GM18867 (cell line): ENCODE measurements around the gene PRR35.

Experiments
- ATAC-seq: cut with Tn5 transposase; IDR thresholded peaks from one replicate; pipeline ENCODE4 v1.9.1; 2021; ENCODE audit warnings: mild to moderate bottlenecking, moderate library complexity; ENCODE audit not compliant: unreplicated experiment

Gene PRR35

DNA sequence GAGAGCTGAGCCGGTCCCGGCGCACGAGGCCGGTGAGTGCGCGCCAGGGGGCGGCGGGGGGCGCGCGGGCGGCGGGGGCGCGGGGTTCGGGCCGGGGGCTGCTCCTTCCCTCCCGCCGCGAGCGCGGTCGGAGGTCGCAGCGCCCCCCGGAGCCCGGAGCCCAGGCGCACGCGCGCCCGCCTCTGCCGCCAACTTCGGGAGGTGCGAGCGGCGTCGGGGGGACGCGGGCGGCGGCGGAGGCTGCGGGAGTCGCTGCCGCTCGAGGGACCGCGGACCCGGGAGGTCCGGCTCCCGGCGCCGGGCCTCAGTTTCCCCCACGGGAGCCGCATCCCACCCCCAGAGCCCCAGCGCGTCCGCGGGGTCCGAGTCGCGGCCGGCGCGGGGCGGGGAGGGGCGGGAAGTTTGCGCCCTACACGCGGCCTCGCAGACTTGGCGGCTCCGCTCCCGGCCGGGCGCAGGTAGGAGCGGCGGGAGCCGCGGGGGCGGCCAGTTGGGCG, at the start of gene PRR35:
TSS of gene PRR35 (plus strand) at position 191 of the 497 bp plus-strand sequence. CDS start 2,901 bp downstream, outside the sequence.
- no peak for ATAC-seq

DNA sequence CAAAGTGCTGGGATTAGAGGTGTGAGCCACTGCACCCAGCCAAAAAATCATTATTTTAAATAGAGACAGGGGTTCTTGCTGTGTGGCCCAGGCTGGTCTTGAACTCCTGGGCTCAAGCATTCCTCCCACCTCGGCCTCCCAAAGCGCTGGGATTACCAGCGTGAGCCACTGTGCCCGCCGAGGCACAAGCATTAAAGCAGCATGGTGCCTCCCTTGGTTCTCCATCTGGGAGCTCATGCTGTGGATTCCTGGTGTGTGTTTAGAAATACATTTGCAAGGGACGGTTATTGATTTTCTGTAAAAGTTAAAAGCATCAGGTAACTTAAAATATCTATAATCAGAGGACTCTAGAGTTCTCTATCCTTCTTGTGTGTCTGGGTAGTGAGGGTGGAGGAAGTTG, 47.4 kb upstream of the PRR35 start:
- no peak for ATAC-seq

DNA sequence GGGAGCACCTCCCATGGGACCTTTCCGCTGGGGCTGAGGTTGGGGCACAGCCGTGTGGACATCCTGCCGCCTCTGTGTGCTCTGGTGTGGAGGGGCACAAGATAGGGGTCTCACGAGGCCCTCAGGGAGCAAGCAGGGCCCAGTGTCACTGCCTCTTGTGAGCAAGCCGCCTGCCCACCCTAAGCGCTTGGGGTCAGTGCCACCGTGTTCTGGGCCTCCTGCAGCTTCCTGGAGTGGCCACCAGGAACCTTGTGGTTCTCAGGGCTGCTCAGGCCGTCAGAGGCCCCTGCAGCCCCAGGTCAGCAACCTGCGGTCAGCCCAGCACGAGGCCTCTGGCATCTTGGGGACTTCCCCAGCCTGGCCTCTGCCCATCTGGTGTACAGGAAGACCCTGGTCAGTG, 46.2 kb upstream of the PRR35 start:
- no peak for ATAC-seq

DNA sequence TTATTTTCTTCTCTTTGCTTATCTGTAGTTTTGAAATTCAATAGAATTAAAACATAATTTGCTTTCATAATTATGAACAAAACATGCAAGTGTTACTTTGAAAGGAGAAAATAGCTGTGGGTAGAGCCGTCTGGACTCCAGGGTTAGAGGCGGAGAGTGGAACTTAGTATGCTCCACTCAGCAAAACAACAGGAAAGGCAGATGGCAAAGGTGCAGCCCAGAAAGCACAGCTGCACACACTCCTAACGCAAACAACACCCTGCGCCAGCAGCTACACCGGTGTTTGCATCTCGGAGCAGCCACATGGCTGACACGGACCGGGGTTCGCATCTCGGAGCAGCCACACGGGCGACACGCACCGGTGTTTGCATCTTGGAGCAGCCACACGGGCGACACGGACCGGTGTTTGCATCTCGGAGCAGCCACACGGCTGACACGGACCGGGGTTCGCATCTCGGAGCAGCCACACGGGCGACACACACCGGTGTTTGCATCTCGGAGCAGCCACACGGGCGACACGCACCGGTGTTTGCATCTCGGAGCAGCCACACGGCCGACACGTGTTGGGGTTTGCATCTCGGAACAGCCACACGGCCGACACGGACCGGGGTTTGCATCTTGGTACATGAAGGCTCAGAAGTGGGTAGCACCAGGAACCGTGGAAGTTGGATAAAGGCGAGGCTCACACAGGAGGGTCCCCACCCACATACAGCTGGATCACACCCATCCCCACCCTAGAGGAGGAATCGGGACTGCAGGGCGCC, 44.8 kb upstream of the PRR35 start:
- ATAC-seq = no peak

DNA sequence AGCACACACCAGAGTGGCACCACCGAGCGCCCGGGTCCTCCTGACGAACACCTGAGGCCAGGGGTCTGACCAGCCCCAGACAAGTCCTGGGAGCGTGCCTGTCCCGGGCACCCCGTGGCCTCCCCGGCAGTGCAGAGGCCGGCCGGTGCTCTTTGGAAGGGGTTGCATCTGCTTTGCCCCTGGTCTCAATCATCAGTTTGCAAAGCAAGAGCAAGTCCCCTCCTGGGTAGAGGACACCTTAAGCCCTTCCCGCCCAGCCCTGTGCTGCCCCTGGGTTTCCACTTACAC, 44.3 kb upstream of the PRR35 start:
- ATAC-seq = no peak

GRCh38 chr16:516301-516700, 43.9 kb upstream of the PRR35 start:
- ATAC-seq = no peak

DNA sequence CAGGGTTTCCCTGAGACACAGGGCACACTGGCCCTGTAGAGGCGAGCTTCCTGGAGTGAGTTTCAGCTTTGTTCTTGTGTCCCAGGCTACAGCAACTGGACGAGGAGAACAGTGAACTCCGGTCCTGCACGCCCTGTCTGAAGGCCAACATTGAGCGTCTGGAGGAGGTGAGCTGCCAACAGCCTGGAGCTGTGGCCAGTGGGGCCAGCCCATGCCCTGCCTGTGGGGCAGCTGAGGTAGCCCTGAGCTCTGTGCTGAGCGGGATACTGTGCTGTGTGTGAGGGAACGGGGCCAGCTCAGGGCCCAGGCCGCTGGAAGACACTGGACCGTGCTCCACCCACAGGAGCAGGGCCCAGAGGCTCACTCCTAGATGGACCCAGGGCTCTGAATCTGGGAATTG, 41.3 kb upstream of the PRR35 start:
- no peak for ATAC-seq

GRCh38 chr16:519425-519824, 40.8 kb upstream of the PRR35 start:
- no peak for ATAC-seq

GRCh38 chr16:519841-520687, 40.1 kb upstream of the PRR35 start:
- ATAC-seq = no peak

DNA sequence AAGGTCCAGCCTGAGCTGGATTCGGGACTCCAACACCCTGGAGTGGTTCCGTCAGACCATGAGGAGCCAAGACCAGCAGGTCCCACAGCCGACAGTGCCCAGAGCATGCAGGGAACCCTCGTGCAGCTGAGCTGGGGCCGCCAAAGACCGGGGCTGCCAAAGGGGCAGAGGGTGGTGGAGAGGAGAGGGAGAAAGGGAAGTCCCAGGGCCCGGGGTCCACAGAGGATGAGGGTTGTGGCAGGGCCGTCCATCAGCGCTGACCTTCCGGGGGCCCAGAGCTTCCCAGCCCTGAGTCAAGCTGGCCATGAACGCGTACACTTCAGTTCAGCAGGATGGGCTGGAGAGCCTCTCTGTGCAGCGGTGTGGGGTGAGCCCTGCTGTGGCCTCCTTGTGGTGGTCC, 39.3 kb upstream of the PRR35 start:
- no peak for ATAC-seq

DNA sequence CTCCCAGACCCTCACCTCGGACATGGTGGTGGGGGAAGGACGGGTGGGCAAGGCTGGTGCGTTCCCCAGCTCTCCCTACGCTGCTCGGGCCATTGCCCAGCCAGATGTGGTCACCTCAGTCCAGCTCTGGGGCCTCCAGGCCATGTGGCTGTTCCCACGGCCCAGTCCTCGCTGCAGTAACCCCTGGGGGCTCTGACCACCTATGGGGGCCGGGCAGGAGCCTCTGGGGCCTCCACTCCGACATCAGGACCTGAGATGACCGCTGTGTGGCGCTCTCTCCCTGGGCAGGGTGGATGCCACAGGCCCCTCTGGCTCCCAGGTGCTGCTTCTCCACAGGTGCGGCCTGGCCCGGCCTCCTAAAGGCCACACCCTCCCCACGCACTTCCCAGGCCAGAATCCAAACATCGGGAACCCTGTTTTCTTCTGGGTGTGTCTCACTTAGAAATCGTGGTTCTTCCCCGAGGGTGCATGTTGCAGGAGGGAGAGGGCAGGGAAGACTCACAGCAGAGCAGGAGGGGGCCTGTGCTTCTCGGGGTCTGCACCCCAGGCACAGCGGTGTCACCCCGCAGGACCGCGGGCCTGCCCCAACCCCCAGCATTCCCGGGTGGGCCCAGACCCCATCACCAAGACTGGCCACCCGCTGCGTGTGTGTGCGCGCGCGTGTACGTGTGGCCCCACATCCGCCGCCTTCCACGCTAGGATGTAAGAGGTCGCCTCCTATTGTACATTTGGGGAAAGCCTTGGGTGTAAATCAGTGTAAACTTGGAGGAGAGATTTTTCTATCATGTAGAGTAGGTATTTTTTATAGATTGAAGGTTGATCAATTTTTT, 38.6 kb upstream of the PRR35 start:
- no peak for ATAC-seq

DNA sequence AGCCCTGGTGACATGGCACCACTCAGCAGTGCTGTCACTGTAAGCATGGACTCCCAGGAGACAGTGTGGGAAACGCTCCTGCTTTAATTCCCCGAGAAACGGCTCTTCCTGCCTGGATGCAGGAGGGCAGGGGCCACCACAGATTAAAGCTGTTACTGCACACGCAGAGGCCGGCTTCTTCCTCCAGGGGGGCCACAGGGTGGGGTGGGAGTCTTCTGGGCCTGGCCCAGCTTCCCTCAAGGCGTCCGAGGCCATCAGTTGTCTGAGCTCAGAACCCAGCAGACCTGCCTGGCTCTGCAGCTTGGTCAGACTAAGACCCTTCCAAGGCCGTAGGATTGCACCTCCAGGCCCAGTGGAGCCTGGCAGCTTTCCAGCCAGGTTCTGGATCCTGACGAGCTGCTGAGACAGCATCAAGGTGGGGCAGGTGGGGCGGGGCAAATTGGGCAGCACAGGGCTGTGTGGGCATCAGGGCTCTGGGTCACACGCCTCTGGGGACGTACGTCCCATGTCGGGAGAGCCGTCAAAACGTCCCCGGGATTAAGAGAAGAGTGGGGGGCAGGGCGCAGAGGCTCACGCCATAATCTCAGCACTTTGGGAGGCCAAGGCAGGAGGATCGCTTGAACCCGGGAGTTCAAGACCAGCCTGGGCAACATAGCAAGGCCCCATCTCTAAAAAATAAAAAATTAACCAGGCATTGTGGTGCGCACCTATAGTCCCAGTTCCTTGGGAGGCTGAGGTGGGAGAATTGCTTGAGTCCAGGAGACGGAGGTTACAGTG, 37.7 kb upstream of the PRR35 start:
- ATAC-seq = no peak

DNA sequence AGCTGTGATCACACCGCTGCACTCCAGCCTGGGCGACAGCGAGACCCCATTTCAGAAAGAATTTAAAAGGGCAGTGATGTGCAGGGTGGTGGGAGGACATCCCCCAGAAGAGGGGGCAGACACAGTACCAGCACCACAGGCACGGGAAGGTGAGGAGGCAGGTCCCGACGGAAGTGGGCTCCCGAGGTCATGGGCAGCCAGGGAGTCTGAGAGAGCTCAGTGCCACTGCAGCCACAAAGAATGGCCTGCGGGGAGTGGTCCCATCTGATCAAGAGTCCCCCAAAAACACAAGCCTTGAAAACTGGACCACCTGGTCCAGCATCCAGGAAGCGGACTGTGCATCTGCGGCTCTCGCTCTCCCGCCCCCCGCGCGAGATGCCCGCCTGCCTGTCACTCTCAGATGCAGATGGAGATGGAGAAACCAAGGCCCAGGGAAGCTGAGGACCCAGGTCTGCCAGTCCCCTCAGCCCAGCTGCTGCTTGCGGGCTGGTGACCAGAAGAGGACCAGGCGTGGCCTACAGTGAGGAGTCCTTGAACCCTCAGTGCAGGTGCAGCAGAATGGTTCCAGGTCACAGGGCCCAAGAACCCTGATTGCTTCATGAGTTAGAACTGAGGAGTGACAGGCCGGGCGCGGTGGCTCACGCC, 37.0 kb upstream of the PRR35 start:
- no peak for ATAC-seq

GRCh38 chr16:524274-525040, 35.7 kb upstream of the PRR35 start:
- ATAC-seq = no peak

DNA sequence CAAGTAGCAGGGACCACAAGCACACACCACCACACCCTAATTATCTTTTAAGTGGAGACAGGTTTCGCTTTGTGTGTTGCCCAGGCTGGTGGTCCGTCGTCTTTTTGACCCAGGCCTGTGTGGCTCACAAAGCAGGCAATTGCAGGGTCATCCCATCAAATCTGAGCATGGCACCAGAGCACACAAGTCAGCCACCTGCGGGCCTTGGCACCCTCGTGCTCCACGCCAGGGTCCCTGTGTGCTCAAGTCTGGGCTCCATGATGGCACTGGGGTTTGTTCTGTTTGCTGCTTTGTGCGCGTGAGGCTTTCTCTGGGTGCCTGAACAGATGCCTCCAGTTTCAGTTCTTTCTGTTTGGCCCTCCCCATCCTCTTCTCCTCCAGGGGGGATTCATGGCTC, 35.1 kb upstream of the PRR35 start:
- ATAC-seq = no peak

- no peak for ATAC-seq
These were observed 34.5 kb upstream of the PRR35 start for GRCh38 chr16:525520-526180.

GRCh38 chr16:526181-527014, 33.8 kb upstream of the PRR35 start:
- ATAC-seq = no peak
